Measurements from ENCODE around the gene MEF2C.

Gene MEF2C

GRCh38 chr5:88888291-88888690, 5.3 kb upstream of the MEF2C start:
- DNase-seq, result no peak

DNA sequence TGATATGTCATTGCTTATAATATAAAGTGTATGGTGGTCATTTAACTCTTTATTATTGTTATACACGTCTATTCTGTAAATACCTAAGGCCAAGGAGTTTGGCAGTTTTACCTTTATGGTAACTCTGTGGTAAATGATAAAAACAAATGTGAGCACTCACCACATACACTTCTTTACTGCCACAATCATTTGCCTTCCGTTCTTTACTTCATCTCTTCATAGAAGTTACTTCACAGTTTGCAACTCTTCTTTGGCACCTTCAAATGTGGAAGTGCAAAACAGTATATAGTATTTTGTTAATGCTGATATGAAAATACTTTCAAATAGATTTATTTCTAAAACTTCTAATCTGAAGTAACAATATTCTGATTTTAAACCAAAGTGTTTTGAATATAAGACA, 4.4 kb upstream of the MEF2C start:
- DNase-seq, result no peak

DNA sequence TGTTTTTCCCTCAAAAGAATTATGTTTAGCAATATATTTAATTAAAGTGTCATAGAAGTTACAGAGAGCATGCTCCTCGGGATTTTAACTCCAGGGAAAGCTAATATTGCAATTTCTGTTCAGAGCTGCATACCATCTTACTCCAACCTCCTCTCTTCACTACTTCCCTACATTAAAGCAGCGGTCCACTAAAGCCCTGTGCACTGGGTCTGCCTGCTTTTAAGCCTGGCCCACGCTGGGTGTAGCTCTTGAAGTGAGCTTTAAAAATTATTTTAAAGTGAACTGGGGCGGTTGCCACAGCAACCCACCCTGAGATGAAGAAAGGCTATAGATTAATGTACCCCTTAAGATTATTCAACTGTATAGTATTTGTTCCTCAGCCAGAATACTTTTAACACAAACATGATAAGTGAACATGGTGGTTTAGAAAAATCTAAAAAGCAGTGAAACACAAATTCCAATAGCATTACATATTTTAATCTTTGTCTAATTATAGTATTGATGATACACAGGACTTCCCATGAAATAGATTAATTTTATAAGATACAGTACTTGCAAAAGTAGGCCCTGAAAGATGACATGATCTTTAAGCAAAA, 3.9 kb upstream of the MEF2C start:
- DNase-seq, result no peak

DNA sequence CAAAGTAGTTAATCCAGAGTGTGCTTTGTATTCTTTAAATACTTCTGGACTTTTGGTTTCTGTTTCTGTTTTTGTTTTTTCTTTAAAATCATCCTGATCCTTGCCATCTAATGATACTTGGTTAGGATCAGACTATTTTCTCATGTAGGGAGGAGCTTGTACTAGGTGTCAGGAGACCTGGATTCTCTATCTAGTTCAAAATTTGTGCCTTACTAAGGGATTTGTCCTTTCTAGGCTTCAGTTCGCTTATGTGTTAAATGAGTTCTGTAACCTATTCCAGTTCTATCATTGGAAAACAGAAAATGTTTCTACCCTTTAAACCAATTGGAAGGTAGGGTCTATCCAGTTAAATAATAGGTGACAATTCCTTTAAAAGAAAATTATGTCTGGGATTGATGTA, 3.3 kb upstream of the MEF2C start:
- DNase-seq, result no peak

GRCh38 chr5:88885002-88885401, 2.0 kb upstream of the MEF2C start:
- no peak for DNase-seq

- no peak for DNase-seq
These were observed 1.6 kb upstream of the MEF2C start for GRCh38 chr5:88884608-88884877.

DNA sequence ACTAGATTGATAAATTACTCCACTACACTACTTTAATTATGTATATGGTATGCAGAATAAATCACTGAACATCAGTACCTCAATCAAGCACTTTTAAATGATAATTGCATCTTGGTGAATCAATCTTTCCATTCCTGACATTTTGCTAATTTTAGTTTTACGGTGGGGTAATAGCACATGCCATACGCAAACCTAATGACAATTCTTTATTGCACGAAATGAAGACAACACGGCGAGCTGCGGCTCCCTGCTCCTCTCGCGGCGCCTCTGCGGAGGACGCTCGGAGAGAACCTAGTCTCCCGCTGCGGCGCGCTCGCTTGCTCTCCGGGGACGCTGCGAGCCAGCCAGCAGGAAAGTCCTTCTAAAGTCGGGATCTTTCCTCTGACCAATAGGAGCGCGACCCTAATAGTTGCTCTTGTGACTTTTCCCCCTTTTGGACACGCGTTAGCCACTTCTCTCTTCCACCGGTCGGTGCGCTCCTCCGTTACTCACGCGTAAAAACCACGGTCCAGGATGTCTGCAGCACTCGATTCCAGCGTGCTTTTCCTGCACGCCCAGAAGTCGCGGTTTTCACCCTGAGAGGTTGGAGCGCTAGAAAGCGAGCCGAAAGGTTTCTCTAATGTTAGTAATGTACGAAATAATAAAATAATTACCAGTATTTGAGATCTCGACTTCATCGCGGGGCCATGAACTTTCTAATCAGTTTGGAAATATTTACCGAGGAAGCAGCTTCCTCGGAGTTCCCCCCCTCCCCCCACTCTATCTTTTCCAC, 1.0 kb upstream of the MEF2C start:
- peak in 1 of 5 donors; percentile 8 for DNase-seq

DNA sequence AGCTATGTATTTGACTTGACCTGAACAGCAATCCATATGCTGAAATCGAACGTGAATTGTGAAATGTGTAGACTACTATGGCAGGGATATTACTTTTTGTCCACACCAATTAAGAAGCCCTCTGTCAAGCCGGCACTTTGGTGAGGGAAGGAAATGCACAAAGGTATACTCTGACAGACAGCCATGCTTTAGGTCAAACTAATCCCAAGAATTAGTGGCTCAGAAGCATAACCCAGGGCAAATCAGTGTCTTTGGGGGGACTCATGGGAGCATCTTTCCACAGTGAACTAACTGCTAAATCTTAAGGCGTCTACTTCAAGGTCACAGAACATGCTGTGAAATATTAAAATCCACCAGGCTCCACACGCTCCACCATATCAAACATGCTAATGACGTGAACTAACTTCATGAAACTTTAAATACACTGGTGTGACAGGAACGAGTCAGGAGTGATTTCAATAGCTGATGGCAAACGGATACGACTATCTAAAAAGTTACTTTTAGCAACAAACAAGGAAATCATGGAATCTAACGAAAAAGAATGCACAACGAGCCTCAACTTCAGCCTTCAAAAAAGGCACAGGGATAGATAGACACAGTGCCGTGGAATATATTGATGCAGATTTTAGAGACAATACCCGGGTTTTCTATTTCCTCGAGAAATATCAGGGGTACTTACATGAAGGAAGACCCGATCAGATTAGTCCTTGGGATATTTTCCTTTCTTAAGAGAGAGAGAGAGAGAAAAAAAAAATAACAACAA, 527 bp downstream of the MEF2C start:
- DNase-seq, result no peak

DNA sequence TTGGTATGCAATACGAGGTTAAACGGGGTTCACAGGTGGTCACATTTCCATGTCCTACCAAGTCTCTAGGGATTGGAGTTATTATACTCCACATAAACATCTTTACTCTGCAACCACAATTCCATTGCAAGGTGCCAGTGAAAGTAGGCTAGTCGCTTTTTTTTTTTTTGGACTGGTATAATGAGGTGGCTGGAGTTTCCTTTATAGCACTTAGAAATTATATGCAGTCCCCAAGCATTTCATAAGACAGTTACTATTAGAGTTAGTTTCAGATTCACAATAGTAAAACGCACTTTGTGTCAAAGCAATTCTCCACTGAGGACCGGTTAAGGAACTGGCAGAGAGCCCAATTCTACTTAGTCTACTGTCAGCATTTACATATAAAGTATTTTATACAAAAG, 1.4 kb downstream of the MEF2C start:
- DNase-seq, result no peak

DNA sequence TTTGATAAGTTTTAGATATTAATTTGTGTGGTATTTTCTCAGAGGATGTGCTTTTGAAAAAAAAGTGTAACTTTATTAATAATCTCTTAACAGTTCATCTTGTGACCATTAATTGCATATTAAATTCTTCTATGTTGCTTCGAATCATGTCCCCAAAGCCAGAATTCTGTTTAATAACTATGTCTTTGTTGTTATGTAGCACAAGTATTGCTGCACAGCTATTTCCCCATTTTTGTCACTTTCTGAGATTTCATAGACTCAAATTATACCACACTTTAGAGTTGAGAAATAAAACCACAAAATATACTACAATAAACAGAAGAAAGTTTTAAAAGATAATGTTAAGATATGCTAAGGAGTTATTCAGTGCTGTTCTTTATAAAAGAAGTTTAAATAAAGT, 2.8 kb downstream of the MEF2C start:
- no peak for DNase-seq

DNA sequence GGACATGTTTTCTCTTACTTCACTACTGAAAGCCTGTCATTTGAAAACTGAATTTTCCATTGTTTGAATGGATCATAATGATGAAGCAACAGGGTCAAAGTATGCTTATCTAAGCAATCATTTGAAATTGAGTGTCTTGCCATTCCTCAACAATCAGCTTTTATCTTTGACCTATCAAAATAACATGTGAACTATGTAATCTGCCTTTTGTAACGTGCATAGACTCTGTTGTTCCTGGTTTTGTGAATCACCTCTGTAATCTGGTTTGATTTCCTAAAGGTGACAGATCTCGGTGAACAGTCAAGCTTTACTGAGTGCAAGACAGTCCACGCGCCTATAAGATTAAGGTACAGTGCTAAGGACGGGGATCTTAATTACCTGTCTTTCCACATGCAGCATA, 3.3 kb downstream of the MEF2C start:
- DNase-seq, result no peak

- no peak for DNase-seq
These were observed 4.0 kb downstream of the MEF2C start for GRCh38 chr5:88878976-88879375.

GRCh38 chr5:88877826-88878225, 5.2 kb downstream of the MEF2C start:
- no peak for DNase-seq

DNA sequence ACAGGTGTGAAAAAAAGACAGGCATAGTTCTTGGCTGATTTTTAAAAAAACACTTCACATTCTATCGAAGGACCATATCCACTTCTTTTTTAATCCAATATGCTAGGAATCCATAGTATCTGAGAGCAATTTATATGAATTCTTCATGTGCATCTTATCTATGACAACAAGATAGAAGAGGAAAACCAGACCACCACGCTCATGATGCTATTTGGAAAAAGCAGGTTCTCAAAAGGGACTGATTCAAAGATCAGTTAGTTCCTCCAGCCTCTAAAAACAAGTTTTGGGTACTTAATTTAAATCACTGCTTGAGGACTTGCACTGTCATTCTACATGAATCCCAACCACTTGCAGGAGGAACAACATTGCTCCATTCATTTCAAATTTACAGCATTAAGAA, 6.3 kb downstream of the MEF2C start:
- no peak for DNase-seq

DNA sequence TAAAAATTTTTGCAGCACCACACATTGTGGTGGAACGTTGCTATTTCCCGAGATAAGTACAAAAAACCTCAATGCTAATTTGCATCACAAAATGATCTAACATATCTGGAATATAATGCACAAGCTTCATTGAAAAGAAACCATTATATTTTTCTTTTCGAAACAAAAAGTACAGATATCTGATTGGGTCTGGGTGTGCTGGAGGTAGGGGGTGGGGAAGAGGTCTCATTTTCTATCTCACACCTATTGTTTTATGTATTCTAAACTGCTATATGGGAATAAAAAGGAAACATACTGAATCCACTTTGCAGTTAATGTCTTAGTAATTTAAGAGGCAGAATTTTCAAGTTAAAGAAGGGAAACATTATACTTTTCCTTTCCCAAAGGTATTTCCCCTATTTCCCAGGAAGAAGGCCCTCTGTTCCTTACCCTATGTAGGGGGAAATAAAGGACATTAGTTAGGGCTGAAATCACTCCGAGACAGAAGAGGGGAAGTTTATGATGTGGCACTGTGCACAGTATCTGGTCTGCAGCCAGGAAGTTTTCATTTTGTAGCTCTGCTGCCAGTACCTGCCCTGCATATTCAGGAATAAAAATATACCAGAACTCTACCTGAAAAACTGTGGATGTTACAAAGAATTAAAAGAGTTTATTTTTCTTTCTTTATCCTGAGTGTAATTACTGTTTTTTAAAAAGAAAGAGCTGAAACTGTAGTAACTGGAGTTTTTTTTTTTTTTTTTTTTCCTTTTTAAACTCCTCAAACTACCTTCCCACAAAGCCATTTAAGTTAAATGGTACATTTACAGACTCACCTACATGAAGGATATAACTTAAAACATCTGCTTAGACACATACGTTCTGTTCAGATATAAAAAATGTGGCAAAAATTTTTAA, 7.4 kb downstream of the MEF2C start:
- DNase-seq, result no peak

DNA sequence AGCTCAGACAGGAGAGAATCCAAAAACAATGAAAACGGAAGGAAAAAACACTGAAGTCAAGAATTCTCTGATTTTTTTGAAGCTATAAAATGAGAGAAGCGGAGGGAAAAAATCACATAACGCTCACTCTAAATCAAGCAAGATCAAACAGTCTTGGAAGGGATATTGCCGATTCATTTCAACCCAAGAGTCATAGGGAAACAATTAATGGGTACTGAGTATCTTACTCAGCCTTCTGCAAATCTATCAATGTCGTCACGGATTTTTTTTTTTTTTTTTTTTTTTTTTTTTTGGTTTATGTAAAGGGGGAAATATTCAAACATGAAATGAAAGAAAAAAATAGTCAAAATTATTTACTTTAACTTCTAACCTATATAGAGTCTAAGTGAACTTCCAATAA, 9.5 kb downstream of the MEF2C start:
- DNase-seq, result no peak

- no peak for DNase-seq
These were observed 10.0 kb downstream of the MEF2C start for GRCh38 chr5:88872971-88873370.

DNA sequence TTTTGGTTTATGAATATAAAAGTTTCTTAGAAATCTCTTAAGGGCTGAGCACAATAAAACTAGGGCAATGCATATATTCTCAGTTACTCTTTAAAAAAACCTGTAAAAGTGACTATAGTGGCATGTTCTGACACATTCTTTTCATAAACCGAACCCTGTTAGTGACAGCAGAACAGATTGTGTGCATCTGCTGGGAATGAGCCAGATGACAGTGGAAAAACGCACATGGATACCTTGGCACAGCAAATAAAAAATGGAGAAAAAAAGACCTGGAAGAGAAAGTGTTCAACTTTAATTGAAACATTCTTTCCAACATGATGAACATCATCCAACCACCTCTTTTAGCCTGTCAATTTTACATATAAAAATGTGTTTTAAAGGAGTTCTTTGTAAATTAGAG, 12.7 kb downstream of the MEF2C start:
- DNase-seq, result no peak

- no peak for DNase-seq
These were observed 14.4 kb downstream of the MEF2C start for GRCh38 chr5:88868468-88869068.

DNA sequence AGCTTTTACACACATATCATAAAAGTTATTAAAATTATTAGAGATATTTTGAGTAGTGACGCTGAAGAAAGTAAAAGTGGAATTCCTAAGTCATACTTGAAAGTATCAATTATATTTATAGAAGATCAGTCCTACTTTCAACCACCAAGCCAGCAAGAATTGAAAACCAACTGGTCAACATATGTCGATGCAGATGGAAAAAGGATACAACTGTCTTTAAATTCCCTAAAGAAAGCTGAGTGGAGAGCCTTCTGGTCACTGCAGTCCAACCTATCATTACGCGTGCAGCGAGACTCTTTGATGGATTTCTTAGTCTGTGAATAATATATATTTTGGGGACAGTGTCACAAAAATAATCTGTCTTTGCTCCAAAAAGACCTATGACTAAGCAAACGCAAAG, 15.3 kb downstream of the MEF2C start:
- no peak for DNase-seq

DNA sequence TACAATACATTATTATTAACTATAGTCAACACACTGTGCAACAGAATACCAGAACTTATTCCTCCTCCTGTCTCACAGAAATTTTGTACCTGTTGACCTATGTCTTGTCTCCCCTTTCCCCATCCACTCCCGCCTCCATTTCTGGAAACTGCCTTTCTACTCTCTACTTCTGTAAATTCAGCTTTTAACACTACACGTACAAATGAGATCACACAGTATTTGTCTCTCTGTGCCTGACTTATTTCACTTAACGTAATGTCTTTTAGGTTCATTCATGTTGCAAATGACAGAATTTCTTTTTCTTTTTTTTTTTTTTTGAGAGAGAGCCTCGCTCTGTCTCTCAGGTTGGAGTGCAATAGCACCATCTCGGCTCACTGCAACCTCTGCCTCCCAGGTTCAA, 19.5 kb downstream of the MEF2C start:
- no peak for DNase-seq

- no peak for DNase-seq
These were observed 20.3 kb downstream of the MEF2C start for GRCh38 chr5:88862547-88863175.

Measured in T-helper 1 cell (primary cell).